HG03025 (cell line): ENCODE results near the gene PEX11G.

Experiments used
- ATAC-seq: cut with Tn5 transposase; IDR thresholded peaks from one replicate; pipeline ENCODE4 v1.9.1; 2021; ENCODE audit warnings: mild to moderate bottlenecking, moderate library complexity; ENCODE audit not compliant: unreplicated experiment, low FRiP score

Gene PEX11G

DNA sequence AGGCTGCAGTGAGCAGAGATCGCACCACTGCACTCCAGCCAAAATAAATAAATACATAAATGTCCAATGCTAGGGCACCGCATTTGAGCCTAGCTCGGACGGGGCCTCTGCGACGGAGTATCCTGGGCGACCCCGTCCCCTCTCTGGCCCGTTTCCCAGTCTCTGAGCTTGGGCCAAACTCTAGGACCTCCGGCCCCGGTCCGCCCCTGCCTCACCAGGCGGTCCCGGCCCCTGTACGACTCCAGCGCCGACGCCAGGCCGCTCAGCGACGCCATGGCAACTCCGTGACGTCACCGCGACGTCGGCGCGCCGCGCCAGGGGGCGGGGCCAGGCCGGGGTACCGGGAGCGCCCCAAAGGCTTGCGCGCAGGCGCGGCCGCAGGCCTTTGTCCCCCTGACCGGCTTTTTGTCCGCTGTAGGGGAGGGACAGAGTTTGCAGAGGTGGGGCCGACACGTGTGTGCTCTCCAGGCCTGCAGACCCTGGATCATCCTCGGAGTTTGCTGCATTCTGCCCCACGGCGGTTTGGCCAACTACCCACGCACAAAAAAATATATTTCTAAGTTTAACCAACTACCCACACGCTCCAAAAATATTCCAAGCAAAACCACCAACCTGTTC is at the start of gene PEX11G:
Gene PEX11G, minus strand, starts transcription at position 300 of the 618 bp plus-strand sequence. Its CDS starts 25 bp downstream, at position 275.
- no peak for ATAC-seq

DNA sequence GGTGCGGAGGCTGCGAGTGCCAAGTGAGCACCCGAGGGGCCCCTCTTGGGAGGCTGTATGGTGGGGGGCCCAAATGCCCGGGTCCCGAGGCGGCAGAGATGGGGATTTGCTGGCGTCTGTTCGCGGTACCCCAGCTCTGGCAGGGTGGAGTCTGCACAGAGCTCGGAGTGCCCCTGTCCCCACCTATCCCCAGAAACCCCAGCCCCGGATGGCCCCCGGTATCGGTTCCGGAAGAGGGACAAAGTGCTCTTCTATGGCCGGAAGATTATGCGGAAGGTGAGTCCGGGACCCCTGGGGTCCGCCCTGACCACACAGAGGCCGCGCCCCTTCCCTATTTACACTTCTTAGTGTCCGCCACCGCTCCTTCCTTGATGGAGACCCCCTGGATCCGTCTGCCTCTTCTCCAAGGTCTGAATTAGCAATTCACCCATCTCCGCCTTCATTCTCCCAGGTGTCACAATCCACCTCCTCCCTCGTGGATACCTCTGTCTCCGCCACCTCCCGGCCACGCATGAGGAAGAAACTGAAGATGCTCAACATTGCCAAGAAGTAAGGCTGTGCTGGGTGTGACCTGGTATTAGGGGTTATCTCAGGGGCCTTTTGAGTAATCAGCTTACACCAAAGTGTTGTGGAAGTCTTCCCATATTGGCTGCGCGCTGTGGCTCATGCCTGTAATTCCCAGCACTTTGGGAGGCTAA is 47.3 kb upstream of the PEX11G start:
- ATAC-seq, result peak; percentile 12

DNA sequence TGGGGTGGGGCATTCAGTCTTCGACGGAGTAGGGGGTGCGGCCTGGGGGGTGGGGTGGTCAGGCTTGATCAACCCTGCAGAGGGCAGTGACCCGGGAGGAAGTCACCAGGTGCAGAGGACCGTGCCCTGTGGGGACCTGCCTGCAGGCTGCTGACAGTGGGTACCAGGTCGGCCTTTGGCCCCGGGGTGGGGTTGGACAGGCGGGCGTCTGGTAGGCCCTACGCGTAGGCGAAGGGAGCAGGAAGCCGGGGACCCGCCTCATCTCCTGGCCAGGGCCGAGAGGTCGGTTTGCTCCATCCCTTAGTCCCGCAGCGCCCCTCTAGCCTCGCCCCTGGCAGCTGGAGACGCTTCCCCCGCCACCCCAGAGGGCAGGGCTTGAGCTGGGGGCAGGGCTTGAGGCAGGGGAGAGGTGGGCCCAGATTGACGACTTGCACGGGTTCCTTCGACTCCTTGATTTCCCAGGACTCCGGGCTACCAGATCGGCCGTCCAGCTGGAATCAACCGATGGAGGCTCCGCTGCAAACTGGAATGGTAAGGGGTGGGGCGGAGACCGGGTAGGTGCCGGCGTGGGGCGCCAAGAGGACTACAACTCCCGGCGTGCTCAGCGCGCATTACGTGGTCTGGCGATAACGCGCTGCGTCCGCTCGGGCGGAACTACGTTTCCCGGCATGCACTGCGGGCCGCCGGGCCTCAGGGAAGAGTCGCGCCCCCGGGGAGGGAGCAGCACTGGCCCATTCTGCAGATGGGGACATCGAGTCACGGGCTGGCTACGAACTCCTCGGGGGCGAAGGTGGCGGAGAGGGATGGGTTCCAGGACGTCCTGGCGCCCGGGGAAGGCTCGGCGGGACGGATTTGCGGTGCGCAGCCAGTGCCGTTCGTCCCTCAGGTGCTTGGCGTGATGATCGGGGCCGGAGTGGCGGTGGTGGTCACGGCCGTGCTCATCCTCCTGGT is 46.5 kb upstream of the PEX11G start, which contains the start of gene PNPLA6:
Gene PNPLA6, plus strand, starts transcription at position 671 of the 951 bp plus-strand sequence. Its CDS starts 72 bp downstream, at position 743.
- peak; percentile 56 for ATAC-seq

DNA sequence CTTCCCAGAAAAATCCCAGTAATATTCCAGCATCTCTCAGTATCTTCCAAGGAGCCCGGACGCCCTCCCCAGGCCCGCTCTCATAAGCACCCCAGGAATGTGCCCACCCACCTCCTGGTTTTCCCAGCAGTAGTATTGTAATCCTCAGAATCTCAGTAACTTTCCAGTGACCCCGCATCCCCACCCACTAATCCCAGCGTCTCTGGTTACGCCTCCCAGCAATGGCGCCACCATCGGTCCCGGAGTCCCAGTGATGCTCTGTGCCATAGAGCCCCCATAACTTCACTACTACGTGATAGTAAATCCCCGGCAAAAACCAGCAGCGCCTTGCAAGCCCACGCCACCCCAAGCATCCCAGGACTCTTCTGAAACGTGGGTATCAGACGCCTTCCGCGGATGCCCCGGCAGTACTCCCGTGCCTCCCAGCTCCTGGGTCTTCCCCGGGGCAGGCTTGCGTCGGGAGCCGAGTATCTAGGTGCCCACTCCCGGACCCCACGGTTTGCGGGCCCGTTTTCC is 45.8 kb upstream of the PEX11G start:
- no peak for ATAC-seq

GRCh38 chr19:7533925-7534480 is 45.2 kb upstream of the PEX11G start:
- no peak for ATAC-seq

DNA sequence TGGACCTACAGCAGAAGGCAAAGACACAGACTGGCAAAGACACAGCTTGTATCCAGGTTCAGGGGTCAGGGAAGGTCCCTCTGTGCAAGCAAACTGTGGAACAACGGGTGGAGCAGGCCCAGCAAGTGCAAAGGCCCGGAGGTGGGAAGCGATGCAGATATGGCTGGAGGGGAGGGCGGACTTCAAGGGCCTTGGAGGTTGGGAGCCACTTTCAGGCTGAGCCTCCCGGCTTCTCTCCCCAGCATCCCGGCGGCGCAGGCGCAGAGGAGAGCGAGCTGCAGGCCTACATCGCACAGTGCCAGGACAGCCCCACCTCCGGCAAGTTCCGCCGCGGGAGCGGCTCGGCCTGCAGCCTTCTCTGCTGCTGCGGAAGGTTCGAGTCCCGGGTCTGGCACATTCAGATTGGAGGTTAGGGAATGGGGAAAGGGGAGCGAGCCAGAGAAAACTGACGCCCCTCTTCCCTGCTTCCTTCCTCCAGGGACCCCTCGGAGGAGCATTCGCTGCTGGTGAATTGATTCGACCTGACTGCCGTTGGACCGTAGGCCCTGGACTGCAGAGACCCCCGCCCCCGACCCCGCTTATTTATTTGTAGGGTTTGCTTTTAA is 44.5 kb upstream of the PEX11G start:
- no peak for ATAC-seq

DNA sequence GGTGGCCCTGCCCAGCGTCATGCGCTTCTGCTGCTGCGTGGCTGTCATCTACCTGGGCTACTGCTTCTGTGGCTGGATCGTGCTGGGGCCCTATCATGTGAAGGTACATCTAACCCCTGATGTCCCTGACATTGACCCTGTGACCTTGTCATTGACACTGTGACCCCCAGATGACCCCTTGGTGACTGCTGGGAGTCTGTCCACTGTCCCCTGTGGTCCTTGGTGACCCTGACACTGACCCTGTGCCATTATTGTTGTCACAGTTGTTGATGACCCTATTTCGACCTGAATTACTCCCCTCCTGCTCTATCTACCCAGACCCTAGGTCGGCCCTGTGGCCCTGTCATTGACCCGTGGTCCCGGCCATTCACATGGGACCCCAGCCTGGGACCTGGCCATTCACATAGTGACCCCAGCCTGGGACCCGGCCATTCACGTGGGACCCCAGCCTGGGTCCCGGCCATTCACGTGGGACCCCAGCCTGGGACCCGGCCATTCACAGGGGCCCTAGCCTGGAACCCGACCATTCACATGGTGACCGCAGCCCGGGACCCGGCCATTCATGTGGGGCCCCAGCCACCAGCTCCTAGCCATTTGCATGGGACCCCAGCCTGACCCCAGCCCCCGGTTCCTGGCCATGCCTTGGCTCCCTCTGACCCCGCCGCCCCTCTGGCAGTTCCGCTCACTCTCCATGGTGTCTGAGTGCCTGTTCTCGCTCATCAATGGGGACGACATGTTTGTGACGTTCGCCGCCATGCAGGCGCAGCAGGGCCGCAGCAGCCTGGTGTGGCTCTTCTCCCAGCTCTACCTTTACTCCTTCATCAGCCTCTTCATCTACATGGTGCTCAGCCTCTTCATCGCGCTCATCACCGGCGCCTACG is 41.0 kb upstream of the PEX11G start:
- no peak for ATAC-seq

GRCh38 chr19:7529246-7529600 is 40.4 kb upstream of the PEX11G start:
- no peak for ATAC-seq

- no peak for ATAC-seq
Observed at GRCh38 chr19:7528522-7529245, 39.8 kb upstream of the PEX11G start.

DNA sequence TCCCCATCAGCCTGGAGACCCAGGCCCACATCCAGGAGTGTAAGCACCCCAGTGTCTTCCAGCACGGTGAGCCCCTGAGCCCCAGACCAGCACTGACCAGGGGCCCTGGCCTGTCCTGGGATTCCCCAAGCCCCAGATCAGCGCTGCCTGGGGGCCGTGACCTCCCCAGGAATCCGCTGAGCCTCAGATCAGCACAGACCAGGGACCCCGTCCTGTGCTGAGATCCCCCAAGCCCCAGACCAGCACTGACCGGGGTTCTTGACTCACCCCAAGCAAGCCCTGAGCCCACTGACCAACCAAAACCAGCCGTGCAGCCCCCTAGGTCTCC is 39.3 kb upstream of the PEX11G start:
- no peak for ATAC-seq

GRCh38 chr19:7527516-7528191 is 38.8 kb upstream of the PEX11G start:
- ATAC-seq, result no peak

DNA sequence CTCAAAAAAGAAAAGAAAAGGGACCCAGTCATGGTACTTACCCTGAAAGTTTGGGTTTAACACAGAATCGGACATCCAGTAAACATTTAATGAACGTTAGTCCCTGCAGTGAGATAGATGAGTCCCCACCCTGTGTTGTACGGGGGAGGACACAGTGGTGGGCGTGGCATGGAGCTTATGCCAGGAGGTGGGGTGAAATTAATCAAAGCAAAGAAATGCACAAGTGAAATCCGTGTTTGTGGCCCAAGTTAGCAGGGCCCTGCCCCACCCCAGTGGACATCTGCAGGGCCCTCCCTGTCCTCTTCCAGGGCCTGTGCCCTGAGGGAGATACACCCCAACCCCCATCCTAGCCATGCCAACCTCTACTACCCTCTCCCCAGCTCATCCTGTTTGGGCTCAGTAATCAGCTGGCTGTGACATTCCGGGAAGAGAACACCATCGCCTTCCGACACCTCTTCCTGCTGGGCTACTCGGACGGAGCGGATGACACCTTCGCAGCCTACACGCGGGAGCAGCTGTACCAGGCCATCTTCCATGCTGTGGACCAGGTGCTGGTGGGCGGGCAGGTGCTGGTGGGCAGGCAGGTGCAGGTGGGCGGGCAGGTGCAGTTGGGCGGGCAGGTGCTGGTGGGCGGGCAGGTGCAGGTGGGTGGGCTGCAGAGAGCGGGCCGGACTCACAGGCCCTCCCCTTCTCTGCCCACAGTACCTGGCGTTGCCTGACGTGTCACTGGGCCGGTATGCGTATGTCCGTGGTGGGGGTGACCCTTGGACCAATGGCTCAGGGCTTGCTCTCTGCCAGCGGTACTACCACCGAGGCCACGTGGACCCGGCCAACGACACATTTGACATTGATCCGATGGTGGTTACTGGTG is 37.5 kb upstream of the PEX11G start:
- ATAC-seq, result no peak

GRCh38 chr19:7524992-7525739 is 36.3 kb upstream of the PEX11G start:
- ATAC-seq, result no peak

GRCh38 chr19:7524523-7524922 is 35.7 kb upstream of the PEX11G start:
- no peak for ATAC-seq

DNA sequence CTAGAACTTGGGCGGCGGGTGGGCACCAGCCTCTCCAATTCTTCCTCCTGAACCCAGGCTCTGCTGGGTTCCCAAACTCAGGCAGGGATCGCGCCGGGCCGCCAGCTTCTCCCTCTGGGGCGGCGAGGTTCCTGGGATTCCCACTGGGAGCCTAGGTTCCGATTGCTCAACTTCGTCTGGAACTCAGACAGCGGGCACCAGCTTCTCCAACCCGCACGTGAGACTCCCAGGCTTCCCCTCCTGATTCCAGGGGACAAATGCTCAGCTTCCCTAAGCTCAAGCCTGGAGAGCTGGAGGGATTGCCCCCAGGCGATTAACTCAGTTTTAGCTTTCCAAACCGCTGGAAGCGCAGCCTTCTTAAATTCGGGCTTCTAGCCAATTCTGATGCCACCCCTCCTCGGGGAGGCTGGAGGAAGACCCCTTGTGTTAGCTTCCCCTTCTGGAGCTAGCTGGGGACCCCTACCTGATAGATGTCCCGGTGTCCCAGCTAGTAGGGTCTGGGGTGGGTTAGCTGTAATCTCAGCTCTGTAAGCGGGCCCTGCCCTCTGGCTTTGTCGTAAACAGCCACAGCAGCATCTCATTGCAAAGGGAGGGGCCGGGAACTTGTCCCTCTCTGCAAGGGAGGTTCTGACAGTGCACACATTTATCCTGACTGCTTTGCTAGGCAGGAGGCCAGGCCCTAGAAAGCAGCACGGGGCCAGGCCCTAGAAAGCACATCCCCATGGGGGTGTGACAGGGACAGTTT is 34.3 kb upstream of the PEX11G start:
- peak; percentile 3 for ATAC-seq
